Measurements from ENCODE around the gene SLC12A9.
"Not testable (repeated sequence)": the region's sequence is repeated elsewhere in the genome, so short reads cannot be mapped to it uniquely, and the experiment has no call there.

SLC12A9 gene

GRCh38 chr7:100825751-100826513 lies 26.6 kb upstream of the SLC12A9 start:
- DNase-seq: no peak

GRCh38 chr7:100826514-100827329 lies 25.8 kb upstream of the SLC12A9 start:
- DNase-seq: no peak

DNA sequence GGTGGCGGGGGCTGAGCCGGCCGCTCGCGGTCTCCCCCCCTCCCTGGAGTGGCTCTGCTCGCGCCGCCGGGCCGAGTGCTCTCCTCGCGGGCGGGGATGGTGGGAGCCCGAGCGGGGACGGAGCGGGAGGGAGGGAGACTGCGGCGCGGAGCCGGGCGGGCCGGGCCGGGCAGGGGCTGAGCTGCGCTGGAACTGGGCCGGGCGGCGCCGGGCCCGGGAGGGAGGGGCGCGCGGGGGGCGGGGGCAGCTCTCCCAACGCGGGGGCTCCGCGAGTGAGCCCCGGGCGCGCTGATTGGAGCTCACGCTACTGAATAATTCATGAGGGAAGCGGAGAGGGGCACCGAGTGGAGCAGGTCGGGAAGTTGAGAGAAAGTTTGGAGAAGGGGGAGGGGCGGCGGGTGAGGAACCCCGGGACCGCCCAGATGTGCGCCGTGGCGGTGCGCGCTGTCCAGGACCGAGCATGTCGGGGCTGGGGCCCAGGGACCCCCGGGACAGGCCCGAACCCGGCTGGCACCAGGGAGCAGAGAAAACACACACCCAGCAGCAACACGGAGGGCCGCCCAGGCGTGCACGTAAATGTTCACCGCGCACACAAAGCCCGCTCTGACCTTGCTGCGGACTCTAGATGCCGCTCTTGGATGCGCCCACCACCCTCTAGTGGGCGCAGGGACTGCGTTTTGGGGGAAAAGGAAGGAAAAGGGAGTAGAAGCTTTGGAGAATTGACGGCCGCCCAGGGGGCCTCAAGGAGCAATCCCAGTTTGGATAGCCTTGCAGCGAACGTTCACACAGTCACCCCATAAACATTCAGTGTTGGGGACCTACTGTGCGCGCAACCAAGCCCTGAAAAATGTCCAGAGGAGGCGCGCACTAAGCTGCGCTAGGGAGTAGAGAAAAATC lies 24.9 kb upstream of the SLC12A9 start, which contains the start of gene EPHB4:
Gene EPHB4 (minus strand): TSS at position 194 of the 897 bp plus-strand sequence. CDS start 493 bp downstream, outside the sequence.
- DNase-seq: no peak

DNA sequence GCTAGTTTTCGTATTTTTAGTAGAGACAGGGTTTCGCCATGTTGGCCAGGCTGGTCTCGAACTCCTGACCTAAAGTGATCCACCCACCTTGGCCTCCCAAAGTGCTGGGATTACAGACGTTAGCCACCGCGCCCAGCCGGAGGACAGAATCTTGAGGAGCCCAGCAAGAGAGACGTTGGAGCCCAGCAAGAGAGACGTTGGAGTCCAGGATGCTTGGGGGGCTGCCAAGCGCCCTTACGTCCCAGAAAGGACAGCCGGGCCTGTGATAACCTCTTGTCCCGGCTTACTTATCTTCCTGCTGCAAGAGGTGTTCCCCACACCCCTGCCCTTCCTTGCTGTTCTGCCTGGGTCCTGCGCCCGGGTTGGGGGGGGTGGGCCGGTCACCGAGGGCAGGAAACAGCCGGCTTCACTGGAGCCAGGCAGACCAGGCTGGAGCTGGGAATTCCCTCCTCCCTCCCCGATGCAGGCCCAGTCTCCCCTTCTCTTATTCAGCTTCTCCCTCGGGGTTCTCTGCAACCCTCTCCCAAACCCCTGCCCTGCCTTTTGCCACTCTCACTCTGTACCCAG lies 23.3 kb upstream of the SLC12A9 start:
- no peak for DNase-seq

DNA sequence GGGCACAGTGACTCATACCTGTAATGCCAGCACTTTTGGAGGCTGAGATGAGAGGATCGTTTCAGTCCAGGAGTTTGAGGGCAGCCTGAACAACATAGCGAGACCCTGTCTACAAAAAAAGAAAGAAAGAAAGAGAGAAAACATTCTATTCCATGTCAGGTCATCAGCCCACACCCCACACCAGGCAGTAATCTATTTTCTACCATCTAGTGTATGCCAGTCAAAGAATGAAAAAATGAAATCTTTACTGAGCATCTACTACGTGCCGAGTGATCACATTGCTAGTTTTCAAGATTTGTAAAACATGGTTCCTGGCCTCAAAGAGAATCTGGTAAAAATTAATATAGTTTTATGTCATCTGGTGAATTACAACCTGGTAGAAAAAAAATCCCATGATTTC lies 22.1 kb upstream of the SLC12A9 start:
- DNase-seq: no peak

- no peak for DNase-seq
Observed at GRCh38 chr7:100832281-100832633, 20.3 kb upstream of the SLC12A9 start.

- no peak for DNase-seq
Observed at GRCh38 chr7:100835903-100836811, 16.4 kb upstream of the SLC12A9 start.

GRCh38 chr7:100836812-100837098 lies 15.8 kb upstream of the SLC12A9 start:
- DNase-seq: no peak

DNA sequence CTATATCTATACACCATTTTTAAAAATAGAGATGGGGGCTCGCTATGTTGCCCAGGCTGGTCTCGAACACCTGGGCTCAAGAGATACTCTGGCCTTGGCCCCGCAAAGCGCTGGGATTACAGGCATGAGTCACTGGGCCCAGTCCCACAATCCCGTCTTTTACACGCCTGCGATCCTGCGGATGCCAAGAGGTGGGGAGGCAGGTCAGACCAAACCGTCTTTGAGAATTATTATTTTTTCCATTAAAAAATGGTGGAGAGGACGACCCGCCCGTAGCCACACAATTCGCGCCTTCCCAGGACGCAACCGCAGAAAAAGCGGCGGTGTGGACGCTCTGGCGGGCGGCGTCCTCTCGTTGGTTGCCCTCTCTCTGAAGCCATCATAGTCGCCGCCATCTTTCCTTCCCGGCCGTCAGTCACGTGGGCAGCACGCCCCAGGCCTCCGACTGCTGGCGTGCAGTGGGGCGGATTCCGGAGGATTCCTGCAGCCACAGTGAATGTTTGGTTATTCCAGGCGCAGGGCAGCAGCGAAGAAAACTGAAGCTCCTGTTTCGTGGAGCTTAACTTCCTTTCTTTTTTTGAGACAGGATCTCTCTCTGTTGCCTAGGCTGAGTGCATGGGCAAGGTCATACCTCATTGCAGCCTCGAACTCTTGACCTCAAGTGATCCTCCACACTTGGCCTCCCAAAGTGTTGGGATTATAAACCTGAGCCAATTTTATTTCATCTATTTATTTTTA lies 15.2 kb upstream of the SLC12A9 start:
- DNase-seq: peak; percentile 81

DNA sequence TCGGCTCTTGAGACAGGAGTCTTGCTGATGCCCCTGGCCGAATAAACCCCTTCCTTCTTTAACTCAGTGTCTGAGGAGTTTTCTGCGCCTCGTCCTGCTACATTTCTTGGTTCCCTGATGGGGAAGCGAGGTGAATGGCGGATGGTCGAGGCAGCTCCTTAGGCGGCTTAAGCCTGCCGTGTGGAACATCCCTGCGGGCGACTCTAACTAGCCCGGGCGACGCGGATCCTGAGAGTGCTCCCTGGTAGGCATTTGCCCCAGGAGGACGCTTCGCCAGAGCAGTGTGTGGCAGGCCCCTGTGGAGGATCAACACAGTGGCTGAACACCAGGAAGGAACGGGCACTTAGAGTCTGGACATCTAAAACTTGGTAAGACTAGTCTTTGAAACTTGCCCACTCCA lies 13.2 kb upstream of the SLC12A9 start:
- no peak for DNase-seq

DNA sequence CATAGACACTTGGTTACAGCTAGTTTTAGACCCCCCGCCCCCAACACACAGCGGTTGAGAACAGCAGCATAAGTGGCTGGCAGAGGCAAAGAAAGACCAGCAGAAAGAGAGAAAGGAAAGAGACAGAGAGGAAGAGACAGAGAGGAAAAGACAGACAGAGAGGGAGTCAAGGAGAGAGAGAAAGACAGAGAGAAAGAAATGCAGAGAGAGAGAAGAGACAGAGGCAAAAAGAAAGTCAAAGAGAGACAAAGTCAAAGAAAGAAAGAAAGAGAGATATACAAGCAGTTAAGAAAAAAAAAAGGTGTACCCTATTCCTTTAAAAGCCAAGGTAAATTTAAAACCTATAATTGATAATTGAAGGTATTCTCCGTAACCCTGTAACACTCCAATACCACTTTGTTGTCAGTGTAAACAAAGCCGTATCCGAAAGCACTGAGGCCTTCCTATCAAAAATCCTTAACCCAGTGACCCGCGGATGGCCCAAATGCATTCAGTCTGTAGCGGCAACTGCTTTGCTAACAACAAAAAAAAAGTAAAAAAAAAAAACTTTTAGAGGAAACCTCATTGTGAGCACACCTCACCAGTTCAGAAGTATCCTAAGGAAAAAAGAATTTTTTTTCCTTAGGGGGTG lies 11.9 kb upstream of the SLC12A9 start:
- no peak for DNase-seq

GRCh38 chr7:100847360-100847759 lies 5.2 kb upstream of the SLC12A9 start:
- no peak for DNase-seq

GRCh38 chr7:100854146-100854895 lies 1.8 kb downstream of the SLC12A9 start:
- DNase-seq: no peak

DNA sequence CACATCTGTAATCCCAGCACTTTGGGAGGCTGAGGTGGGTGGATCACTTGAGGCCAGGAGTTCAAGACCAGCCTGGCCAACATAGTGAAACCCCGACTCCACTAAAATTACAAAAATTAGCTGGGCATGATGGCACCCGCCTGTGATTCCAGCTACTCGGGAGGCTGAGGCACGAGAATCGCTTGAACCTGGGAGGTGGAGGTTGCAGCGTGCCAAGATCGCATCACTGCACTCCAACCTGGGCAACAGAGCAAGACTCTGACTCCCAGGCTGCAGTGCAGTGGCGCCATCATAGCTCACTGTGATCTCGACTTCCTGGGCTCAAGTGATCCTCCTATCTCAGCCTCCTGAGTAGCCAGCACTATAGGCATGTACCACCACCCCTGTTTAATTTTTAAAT lies 2.4 kb downstream of the SLC12A9 start:
- not testable (repeated sequence) for DNase-seq

DNA sequence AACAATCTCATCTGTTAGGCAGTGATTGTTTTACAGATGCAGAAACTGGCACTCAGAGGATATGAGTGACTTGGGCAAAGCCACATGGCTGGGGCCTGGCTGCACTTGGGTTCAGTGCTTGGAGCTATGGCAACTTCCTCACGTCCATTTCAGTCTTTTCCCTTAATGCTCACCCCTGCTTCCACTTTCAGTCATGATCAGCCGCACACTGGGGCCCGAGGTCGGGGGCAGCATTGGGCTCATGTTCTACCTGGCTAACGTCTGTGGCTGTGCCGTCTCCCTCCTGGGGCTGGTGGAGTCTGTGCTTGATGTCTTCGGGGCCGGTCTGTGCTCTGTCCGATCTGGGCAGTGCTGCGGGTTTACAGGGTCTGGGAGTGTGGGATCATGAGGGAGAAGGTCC lies 3.0 kb downstream of the SLC12A9 start:
- DNase-seq: no peak

DNA sequence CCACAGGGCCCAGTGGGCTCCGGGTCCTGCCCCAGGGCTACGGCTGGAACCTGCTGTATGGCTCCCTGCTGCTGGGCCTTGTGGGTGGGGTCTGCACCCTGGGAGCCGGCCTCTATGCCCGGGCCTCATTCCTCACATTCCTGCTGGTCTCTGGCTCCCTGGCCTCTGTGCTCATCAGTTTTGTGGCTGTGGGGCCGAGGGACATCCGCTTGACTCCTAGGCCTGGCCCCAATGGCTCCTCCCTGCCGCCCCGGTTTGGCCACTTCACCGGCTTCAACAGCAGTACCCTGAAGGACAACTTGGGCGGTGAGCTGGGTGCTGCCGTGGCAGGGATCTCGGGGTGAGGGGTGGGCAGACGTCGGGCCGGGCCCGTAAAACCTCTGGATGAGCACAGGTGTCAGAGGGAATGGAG lies 4.4 kb downstream of the SLC12A9 start:
- no peak for DNase-seq

DNA sequence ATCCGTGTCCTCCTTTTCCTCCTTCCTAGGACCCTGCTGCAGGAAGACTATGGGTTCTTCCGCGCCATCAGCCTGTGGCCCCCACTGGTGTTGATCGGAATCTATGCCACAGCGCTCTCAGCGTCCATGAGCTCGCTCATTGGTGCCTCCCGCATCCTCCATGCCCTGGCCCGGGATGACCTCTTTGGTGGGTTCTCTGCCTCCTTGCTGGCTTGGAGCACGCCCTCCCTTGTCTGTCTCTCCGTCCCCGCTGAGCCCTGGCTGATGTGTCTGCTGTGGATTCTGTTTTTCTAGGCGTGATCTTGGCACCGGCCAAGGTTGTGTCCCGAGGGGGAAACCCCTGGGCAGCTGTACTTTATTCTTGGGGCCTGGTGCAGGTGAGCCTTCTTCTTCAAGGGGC lies 7.3 kb downstream of the SLC12A9 start:
- no peak for DNase-seq

- DNase-seq: no peak
Observed at GRCh38 chr7:100860702-100861615, 8.4 kb downstream of the SLC12A9 start.

GRCh38 chr7:100861616-100861985 lies 9.1 kb downstream of the SLC12A9 start:
- no peak for DNase-seq

Data from CD4-positive, alpha-beta T cell treated with Interleukin-12 subunit alpha and Interleukin-12 subunit beta, for 1 hour (primary cell).